GM21619 (cell line): ENCODE data around the gene FAM216A.
"Not testable (repeated sequence)": the region's sequence is repeated elsewhere in the genome, so short reads cannot be mapped to it uniquely, and the experiment has no call there.

ENCODE experiments used
- ATAC-seq: cut with Tn5 transposase; IDR thresholded peaks from one replicate; pipeline ENCODE4 v1.9.1; 2021; ENCODE audit not compliant: unreplicated experiment

FAM216A gene

DNA sequence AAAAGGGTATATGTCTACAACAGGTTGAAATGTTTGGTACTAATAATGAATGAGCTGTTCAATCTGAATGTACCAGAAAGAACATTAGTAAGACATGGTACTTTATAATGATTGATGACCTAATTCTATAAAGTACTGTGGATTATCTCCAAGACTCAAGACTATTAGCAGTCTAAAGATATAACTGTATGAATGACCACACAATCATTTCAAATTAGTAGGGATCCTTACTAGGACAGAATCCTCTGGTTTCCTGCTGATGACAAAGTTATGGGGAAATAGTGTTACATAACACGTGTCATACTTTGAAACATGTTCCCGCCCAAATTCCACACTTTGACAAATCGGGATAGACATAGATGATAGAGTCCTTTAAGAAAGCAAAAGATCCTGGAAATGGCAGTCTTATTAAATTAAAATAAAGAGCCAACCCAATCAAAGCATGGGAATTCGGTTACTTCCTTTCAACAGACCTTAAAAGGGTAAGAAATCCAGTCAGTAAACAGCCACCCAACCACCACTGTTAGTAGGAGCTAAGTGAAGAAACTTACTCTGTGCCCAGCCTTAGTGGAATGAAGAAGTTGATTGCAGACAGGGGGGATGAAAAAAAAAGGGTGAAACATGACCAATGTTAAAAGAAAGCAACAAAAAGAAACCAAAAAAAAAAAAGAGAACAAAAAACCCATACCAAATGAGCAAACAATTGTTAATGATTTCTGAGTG is 30.5 kb downstream of the FAM216A start:
- no peak for ATAC-seq

DNA sequence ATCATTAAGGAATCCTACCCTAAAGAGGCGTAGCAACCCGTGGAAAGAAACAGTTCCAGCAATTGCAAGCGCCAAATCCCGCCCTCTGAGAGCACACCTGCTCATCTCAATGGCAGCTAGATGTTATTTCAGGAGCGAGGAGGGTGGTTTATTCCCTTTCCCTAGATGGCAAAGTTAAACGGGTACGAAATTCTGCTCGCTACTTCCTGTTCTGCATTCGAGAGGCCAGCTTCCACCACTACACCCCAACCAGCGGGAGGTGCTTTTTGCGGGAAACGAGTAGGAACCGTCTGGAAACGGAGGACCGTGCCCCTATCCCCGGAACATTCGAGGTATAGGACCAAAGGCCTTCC is 32.7 kb downstream of the FAM216A start:
- ATAC-seq, result peak; percentile 29

DNA sequence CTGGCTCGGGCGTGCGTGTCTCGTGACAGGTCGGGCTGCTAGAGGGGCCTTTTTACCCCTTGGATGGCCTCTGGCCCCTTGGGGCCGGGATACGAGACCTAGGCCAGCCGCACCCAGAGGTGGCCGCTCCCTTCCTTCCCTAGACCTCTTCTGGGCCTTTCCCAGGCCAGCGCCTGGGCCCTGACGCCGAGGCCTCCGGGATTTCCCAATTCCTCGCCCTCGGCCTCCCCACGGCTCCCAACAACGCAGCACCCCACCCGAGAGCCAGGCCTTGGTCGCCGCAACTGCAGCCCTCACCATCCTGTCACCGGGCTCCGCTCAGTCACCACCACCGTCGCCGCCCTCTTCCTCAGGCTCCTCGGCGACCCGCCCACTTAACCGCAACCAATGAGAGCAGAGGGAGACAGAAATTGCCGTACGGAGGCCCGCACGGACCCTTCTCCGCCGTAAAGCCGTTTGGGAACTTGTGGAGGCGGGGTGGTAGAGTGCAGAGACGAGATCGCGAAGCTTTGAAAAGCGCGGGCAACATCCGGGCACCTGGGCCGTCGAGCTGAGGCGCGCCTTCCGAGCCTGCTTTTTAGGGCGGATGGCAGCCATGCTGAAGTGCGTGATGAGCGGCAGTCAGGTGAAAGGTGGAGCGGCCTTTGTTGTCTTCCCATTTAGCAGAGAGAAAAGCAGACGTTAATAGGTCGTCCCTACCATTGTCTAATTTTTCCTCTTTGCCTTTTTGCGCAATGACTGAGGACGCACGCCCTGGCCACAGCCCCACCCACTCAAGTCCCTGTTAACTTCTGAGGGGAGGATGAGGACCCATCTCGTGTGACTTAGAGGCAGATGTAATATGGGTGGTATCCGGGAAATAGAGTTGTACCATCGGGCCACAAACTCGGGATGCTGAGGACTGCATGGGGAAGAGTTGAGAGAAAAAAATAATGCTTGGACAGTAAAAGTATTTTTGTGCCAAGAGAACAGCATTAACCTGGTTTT is 33.4 kb downstream of the FAM216A start, which contains the start of the genes RAD9B and VPS29:
Gene RAD9B (plus strand): TSS at position 580 of the 987 bp plus-strand sequence. CDS start 7 bp downstream, at position 587.
Gene VPS29 (minus strand): TSS at position 360 of the 987 bp plus-strand sequence. CDS start 60 bp downstream, at position 300.
- ATAC-seq, result peak; percentile 88

DNA sequence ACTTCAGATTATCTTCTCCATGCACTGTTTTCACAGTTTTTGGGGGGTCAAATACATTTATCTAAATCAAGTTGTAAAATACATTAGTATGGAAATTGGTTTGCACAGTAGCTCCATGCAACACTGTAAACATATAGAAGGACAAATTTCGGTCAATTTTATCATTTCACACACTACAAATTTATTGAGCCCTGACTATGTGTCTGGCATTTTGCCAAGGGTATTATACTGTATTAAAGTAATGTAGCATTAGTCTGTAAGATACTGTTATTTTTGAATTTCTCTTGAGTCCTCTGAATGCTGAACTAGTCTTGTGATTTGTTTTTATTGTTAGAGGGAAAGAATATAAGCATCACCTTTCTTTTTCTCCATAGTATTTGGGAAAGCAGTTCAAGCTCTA is 34.8 kb downstream of the FAM216A start:
- ATAC-seq, result no peak

DNA sequence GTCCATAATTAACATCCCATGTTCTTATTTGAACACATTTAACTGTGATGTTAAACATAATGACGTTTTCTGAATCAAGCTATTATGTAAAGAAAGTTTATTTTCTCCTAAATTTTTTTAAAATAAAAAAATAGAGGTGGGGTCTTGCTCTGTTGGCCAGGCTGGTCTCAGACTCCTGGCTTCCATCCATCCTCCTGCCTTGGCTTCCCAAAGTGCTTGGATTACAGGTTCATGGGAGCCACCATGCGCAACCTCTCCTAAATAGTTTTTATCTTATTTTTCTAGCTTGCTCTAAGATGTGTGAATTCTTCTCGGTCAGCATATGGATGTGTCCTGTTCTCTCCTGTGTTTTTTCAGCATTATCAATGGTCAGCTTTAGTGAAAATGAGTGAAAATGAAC is 36.7 kb downstream of the FAM216A start:
- no peak for ATAC-seq

DNA sequence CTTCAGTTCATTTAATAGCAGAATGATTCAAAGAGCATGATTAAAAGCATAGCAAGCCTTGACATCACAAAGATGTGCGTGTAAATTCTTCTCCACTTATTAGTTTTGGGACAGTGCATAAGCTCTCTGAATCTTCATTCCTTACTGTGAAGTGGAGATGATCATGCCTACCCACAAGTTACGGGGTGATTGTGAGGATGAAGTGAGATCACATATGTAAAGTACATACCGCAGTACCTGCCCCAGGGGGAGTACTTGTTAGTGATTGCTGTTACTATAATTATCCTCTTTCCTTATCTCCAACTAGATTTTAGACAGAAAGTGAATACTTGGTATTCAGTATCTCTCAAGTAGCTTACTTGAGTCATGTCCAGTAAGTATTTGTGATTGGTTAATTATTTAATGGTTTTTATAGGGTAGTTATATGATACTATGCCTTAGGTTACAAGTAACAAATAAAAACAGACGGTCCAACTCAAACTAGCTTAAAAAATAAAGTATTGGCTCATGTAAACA is 39.5 kb downstream of the FAM216A start:
- ATAC-seq, result no peak

DNA sequence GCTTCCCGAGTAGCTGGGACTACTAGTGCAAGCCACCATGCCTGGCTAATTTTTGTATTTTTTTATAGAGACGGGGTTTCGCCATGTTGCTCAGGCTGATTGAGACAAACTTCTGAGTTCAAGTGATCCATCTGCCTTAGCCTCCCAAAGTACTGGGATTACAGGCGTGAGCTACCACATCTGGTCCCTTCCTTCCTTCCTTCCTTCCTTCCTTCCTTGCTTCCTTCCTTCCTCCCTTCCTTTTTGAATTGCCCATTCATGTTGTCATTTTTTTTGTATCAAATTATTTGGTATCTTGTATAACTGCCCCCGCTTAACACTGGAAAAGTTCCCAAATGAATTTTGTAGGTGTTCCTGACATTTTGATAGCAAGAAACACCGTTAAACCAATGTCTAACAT is 45.2 kb downstream of the FAM216A start:
- no peak for ATAC-seq

DNA sequence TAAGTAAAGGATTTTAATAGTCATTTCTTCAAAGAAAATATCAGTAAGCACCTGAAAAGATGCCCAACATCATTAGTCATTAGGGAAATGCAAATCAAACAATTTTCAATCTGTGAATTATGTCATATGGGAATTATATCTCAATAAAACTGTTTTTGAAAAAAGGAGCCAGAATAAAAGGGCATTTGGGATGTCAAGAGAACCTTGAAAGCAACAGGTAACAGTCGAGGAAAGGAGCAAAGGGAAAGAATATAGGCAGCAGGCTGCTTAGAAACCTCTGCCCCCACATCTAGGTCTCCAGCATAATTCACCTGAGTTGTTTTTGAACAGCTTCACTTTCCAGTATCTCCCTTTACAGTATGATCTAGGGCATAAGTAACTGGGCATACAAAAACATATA is 45.7 kb downstream of the FAM216A start:
- ATAC-seq, result no peak

DNA sequence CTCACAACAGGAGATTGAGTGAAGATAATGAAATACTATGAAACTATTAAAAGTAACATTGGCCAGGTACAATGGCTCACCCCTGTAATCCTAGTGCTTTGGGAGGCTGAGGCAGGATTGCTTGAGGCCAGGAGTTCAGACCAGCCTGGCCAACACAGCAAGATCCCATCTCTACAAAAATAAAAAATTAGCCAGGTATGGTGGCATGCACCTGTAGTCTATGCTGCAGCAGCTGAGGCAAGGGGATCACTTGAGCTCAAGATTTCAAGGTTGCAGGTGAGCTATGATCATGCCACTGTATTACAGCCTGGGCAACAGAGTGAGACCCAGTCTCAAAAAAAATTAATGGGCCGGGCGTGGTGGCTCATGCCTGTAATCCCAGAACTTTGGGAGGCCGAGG is 48.4 kb downstream of the FAM216A start:
- no peak for ATAC-seq

DNA sequence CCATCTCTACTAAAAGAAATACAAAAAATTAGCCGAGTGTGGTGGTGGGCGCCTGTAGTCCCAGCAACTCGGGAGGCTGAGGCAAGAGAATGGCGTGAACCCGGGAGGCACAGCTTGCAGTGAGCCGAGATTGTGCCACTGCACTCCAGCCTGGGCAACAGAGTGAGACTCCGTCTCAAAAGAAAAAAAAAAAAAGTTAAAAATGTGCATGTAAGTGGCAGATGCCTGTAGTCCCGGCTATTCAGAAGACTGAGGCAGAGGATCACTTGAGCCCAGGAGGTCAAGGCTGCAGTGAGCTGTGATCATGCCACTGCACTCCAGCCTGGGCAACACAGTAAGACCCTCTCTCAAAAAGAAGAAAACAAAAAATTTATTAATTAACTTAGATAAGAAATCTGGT is 49.4 kb downstream of the FAM216A start:
- not testable (repeated sequence) for ATAC-seq

DNA sequence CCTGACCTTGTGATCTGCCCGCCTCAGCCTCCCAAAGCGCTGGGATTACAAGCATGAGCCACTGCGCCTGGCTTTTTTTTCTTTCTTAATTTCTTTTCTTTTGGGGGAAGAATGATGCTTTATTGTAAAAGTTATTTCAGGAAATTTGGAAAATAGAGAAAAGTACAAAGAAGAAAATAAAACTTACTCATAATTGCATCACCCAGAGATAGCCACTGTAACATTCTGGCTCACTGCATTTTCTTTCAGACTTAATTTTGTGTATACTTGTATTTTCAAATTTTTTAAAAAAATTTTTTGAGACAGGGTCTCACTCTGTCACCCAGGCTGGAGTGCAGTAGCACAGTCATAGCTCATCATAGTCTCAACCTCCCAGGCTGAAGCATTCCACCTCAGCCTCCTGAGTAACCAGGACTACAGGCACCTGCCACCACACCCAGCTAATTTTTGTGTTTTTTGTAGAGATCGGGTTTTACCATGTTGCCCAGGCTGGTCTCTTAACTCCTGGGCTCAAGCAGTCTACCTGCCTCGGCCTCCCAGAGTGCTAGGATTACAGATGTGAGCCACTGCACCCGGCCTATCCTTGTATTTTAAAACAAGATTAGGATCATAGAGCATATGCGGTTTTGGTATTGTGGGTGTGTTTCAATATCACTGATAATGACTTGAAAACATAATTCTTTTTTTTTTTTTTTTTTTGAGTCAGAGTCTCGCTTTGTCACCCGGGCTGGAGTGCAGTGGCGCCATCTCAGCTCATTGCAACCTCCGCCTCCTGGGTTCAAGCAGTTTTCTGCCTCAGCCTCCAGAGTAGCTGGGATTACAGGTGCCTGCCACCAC is 52.4 kb downstream of the FAM216A start:
- not testable (repeated sequence) for ATAC-seq

DNA sequence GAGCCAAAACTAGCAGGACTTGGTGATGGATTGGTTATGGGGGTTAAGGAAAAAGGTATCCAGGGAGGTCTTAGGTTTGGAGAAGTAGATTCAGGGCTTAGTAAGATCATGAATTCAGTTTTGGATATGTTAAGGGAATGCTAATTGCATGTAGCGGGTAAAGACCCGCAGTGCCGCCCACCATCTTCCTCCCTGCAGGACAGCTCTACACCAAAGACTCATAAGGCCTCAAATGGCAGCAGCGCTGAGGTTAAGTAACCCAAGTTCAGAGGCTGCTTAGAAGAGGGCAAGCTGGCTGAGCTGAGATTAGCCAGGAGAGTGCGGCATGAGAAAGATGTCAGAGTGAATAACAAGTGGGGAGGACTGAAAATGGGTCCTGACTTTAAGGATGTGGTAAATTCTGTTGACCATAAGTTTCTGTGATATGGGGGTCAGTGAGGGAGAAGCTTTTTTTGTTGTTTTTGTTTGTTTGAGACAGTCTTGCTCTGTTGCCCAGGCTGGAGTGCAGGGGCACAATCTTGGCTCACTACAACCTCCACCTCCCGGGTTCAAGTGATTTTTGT is 59.7 kb downstream of the FAM216A start:
- ATAC-seq, result no peak

DNA sequence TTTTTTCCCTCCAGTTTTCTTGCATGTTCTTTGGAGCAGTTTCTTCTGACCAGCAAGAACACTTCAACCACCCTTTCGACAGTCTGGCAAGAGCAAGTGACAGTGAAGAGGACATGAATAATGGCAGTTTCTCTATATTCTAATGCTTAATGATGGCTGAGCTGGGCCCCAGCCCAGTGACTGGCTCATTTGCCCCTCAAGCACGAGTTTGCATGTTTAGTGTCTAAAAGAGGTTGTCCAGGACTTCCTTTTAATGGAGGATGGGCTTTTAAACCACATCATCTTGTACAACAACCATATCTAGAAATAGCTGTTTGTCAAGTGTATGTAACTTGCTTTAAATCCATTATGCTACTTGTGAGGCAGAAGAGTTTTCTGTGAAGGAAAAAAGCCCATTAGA is 61.9 kb downstream of the FAM216A start:
- ATAC-seq, result no peak

DNA sequence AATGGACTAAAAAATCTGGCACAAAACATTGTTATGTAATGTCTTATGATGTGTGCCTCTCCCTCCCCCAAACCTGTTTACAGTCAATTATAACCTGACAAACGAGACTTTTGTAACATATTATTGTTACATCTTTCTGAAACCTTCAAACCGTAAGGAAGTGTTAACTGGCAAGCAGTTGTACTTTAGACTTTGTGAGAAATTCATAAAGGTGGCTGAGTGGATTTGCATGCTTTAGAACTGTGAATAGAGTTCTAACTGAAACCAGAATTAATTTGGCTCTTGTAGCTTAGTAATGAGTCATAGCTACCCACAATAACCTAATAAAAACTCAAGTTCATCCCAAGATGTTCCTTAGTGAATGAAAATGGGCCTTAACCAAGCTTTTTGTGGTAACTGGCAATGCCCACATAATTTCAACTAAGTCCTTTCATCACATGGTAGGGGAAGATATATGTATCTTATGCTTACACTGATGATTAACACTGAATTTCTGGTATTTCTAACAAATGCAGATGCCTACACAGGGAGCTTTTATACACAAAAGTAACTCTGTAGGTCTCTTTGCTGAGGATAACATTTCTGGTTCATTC is 63.2 kb downstream of the FAM216A start:
- peak; percentile 84 for ATAC-seq

DNA sequence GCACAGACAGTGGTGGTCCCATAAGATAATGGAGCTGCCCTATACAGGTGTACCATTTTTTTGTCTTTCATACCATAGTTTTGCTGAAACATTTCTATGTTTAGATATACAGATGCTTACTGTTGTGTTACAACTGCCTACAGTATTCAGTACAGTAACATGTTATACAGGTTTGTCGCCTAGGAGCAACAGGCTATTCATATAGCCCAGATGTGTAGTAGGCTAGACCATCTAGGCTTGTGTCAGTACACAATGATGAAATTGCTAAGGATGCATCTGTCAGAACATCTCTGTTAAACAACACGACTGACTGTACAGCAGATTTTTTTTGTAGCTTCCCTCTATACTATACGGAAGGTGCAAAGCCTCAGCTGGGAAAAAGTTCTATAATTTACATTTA is 64.0 kb downstream of the FAM216A start:
- no peak for ATAC-seq

DNA sequence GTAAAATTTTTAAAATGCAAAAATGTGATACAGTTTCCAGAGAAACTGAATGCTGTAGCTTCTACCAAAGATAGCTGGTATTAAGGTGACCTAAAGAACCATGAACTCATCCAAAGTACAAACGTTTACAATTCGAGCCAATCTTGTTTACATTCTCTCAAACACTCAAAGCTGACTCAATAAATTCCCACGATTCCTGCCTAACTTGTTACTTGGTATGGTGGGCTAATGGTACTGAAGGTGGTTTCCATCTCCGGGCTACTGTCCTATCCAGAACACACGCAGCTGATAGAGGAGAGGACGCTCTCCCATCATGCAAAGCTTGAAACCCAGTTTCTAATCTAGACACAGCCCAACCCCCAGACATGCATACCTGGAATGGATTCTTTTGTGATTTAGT is 65.0 kb downstream of the FAM216A start:
- no peak for ATAC-seq

DNA sequence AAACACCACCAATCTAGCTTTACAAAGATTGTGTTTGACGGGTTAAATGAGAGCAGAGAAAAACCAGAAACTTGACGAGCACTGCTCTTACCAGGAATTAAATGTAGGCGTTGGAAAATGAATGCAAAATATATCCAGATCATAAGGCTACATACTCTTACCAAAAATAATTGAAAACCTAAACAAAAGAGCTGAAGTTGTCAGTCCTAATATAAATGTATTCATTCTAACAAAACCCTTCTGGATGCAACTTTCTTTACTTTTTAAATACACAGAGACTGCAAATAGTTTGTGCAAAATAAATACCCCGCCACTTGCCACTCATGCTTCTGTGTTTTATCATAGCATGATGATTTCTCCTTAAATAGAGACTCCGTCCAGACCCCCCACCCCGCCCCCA is 66.2 kb downstream of the FAM216A start:
- ATAC-seq, result no peak

DNA sequence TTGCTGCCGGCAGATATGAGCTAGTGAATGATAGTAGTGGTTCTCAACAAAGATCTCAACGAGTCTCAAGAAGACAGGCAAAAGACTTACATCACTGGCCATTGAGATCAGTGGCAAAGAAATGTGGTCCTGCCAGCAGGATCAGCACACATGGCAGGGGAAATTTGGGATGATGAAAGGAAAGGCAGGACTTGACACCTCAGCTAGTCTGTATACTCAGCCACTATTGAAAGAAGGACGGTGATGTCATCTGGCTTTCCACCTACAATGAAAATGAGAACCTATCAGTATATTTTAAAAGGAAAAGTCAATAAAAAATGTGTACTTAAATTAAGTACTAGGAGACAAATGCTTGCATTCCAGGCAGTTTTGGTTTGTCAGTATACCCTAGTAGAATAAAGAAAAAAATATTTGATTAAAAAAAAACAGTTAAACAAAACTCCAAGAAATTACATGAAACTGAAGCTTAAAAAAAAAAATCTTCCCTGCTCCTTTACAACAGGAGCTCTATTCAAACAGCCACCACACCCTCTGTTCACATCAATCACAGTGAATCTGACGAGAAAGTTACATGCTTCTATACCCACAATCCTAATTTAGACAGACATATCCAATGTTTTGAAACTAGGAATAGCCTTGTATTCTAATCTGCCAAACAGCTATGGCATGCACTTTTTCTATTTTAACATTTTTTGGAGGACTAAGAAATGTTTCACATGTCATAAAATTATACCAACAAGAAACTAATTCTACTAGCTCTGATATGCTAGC is 68.4 kb downstream of the FAM216A start:
- ATAC-seq, result no peak
